Common myeloid progenitor, CD34-positive (primary cell): Measurements from ENCODE around the gene PLCD1.
A peak's percentile ranks its signal among the peaks of the same experiment; 100 is the strongest.

Experiments
- CTCF ChIA-PET: fragments of 350-600 bp; sonication (Branson Sonifier 250); formaldehyde crosslinking; loops from one replicate; lab custom pipeline; 2021; ENCODE audit warnings: antibody characterized with exemption; lab: Charles Lee
- POLR2A ChIA-PET: fragments of 350-600 bp; sonication (Branson Sonifier 250); formaldehyde crosslinking; loops from one replicate; lab custom pipeline; 2021; ENCODE audit warnings: antibody characterized with exemption; lab: Charles Lee
- DNase-seq, 3 donors: peaks; one replicate each; pipeline versions ENCODE4 v3.0.0 to v3.0.0-alpha.2; 2013
- H3K27ac ChIP-seq, 2 experiments: 1 replicate in 1 of 2; 2 replicates in 1 of 2; pipeline ENCODE4 v1.7.0; 2013; ENCODE audit warnings: inconsistent platforms in 2 of 2, low read length in 2 of 2, mild to moderate bottlenecking in 2 of 2, low read depth in 1 of 2, moderate library complexity in 1 of 2; ENCODE audit not compliant: severe bottlenecking in 2 of 2, insufficient read depth in 1 of 2, poor library complexity in 1 of 2
- H3K27me3 ChIP-seq, 5 experiments: replicated peaks in 2 of 5; 1 replicate in 3 of 5; 2 replicates in 2 of 5; pipeline versions ENCODE4 v1.6.1 to v1.7.0; 2013; ENCODE audit warnings: low read length in 4 of 5, mild to moderate bottlenecking in 2 of 5, moderate library complexity in 2 of 5, inconsistent platforms in 1 of 5; ENCODE audit not compliant: insufficient read depth in 5 of 5, control insufficient read depth in 4 of 5
- H3K36me3 ChIP-seq, 4 experiments: 1 replicate in 2 of 4; 2 replicates in 2 of 4; pipeline versions ENCODE4 v1.6.1 to v1.7.0; 2013; ENCODE audit warnings: low read length in 3 of 4, control low read depth in 1 of 4, mild to moderate bottlenecking in 1 of 4; ENCODE audit not compliant: control insufficient read depth in 4 of 4, insufficient read depth in 4 of 4
- H3K4me1 ChIP-seq, 4 experiments: 1 replicate in 3 of 4; 2 replicates in 1 of 4; pipeline versions ENCODE4 v1.6.1 to v1.7.1; 2013; ENCODE audit warnings: low read length in 3 of 4, mild to moderate bottlenecking in 3 of 4, control low read depth in 1 of 4, inconsistent platforms in 1 of 4, moderate library complexity in 1 of 4; ENCODE audit not compliant: control insufficient read depth in 4 of 4, insufficient read depth in 4 of 4; ENCODE audit errors: control extremely low read depth in 1 of 4
- H3K4me3 ChIP-seq, 7 experiments: 1 replicate in 4 of 7; 2 replicates in 3 of 7; pipeline versions ENCODE4 v1.5.1 to v1.7.0; 2013; ENCODE audit warnings: mild to moderate bottlenecking in 7 of 7, low read length in 6 of 7, moderate library complexity in 6 of 7, inconsistent platforms in 2 of 7, low read depth in 2 of 7, control low read depth in 1 of 7; ENCODE audit not compliant: insufficient read depth in 4 of 7, control insufficient read depth in 1 of 7; ENCODE audit errors: extremely low read depth in 1 of 7
- H3K9me3 ChIP-seq, 5 experiments: 1 replicate in 4 of 5; 2 replicates in 1 of 5; pipeline versions ENCODE4 v1.6.1 to v1.7.1; 2013; ENCODE audit warnings: low read length in 4 of 5, mild to moderate bottlenecking in 2 of 5, inconsistent platforms in 1 of 5, low read depth in 1 of 5, moderate library complexity in 1 of 5; ENCODE audit not compliant: control insufficient read depth in 4 of 5, insufficient read depth in 2 of 5; ENCODE audit errors: control extremely low read depth in 1 of 5
- WGBS: methylation state at CpG from one replicate; pipeline ENCODE4 v1.1.5; 2013; ENCODE audit not compliant: insufficient coverage; 5-methylcytosine and 5-hydroxymethylcytosine counted together

Gene PLCD1

DNA sequence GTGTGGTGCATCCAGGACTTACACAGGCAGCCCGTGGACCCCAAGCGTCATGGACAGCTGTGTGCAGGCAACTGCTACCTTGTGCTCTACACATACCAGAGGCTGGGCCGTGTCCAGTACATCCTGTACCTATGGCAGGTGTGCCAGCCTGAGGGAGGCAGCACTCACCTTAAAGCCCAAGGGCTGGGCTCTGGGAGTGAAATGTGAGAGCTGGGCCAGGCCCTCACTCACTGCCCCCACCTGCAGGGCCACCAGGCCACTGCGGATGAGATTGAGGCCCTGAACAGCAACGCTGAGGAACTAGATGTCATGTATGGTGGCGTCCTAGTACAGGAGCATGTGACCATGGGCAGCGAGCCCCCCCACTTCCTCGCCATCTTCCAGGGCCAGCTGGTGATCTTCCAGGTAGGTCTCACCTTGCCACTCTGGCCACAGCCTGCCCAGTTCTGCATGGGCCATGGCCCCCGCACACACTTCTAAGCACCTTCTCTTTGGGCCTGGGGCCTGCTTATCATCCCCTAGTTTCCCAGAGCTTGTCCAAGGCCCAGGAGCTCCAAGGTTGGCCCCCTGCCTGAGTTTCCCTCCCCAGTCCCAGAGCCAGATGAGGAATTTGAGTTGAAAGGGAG is 27.9 kb downstream of the PLCD1 start:
- POLR2A ChIA-PET: no interaction called here
- CTCF ChIA-PET: interaction anchor here (0.5 to 5.6 kb wide), 13 partner anchors 9 to 505 kb away, joined by 3 to 50 read pairs (median 4); no protein-coding TSS in a partner anchor
- peaks cover 3 to 73% (median 43%) of the 10 kb centered on the region in 4 experiments for H3K36me3 ChIP-seq
- no peaks in the 10 kb centered on the region for H3K27me3 ChIP-seq
- H3K4me1 ChIP-seq: peaks cover 0 to 20% (median 11%) of the 10 kb centered on the region in 4 experiments
- H3K9me3 ChIP-seq: no peaks in the 10 kb centered on the region
- H3K27ac ChIP-seq: no peak overlapping the region
- no peak overlapping the region for H3K4me3 ChIP-seq
- peak in 1 of 3 donors; percentile 12 for DNase-seq
- 90% methylated on average over 8 of the region's 9 CpGs for WGBS

DNA sequence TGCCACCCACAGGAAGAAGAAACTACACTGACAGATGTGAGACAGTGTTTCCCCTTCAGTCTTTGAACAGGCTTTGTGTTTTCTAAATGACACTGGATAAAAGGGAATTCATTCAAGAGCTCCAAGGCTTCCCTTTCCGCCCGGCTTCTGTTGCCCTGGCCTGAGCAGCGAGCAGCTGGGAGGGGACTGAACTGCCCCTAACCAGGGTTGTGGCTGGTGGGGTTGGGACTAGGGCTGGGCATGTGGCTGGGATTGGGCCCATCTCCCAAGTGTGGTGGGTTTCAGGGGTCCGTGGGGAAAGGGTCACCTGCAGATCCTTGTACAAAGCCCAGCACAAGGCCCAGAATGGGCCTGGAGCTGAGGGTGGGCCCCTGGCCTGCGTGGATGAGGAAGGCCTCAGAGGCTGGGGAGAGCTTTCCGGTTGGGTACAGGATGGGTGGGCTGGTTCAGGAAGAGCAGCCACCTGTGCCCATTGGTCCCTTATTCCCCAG is 28.4 kb downstream of the PLCD1 start:
- Histone ChIP-seq H3K27ac (no peak overlapping the region), H3K27me3 (no peaks in the 10 kb centered on the region), H3K36me3 (peaks cover 4 to 72% (median 42%) of the 10 kb centered on the region in 4 experiments), H3K4me3 (no peak overlapping the region), H3K4me1 (peaks cover 0 to 20% (median 11%) of the 10 kb centered on the region in 4 experiments), H3K9me3 (no peaks in the 10 kb centered on the region)
- CTCF ChIA-PET: interaction anchor here (0.9 to 5.6 kb wide), 9 partner anchors 14 to 153 kb away, joined by 3 to 50 read pairs (median 5); no protein-coding TSS in a partner anchor
- no peak for DNase-seq
- WGBS: 100% methylated on average over 4 of the region's 6 CpGs
- POLR2A ChIA-PET: no interaction called here

DNA sequence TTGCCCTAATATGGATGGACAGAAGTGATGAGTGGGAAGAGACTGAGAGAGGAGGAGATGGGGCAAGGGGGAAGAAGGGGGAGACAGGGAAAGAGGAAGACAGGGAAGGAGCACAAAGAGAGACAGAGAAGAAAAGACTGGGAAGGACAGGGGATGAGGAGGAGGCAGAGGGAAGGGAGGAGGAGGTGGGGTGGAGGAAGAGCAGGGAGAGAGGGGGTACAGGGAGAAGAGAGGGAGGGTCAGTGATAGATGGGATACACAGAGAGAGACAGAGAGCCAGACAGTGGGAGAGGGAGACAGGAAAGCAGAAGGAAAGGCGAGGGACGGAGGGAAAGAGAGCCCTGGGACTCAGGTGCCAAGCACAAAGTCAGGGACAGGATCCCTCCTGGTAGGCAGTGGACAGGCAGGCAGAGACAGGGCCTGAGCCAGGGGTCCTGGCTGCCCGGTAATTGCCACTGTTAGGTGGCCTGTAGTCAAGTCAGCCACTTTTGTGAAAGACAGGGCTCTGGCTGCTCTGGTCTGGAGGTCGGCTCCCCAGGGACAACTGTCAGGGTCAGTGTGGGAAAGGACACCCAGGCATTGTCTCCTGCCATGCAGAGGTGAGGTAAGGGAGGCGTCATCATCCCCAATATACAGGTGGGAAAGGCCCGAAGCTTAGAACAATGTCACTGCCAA is 29.1 kb downstream of the PLCD1 start:
- Histone ChIP-seq H3K9me3 (no peaks in the 10 kb centered on the region), H3K36me3 (peaks cover 3 to 73% (median 46%) of the 10 kb centered on the region in 4 experiments), H3K27ac (no peak overlapping the region), H3K4me1 (peaks cover 0 to 23% (median 14%) of the 10 kb centered on the region in 4 experiments), H3K4me3 (no peak overlapping the region), H3K27me3 (no peaks in the 10 kb centered on the region)
- 100% methylated on average over 5 of the region's 6 CpGs for WGBS
- POLR2A ChIA-PET: no interaction called here
- CTCF ChIA-PET: interaction anchor here (0.9 to 5.6 kb wide), 5 partner anchors 20 to 145 kb away, joined by 3 to 50 read pairs (median 23); no protein-coding TSS in a partner anchor
- no peak for DNase-seq

DNA sequence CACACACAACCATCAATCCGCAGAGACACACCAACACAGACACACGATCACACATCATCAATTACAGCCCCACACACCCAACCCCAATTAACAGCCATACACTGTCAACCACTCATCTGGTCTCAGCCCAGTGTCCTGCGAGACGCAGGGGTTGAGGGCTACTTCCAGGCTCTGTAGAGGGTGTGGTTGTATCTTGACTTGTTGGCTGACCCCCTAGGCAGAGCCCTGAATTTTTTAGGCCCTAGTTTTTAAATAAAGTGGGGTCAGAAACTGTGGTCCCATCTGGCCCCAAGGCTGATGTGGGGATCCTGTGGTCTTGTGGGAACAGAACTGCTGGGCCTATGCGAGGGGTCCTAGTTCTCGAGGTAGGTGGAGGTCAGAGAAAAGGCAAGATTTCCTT is 29.6 kb downstream of the PLCD1 start:
- no peak for DNase-seq
- peaks cover 0 to 28% (median 16%) of the 10 kb centered on the region in 4 experiments for H3K4me1 ChIP-seq
- ChIA-PET CTCF (no interaction called here), POLR2A (no interaction called here)
- H3K27me3 ChIP-seq: no peaks in the 10 kb centered on the region
- H3K36me3 ChIP-seq: peaks cover 3 to 68% (median 43%) of the 10 kb centered on the region in 4 experiments
- WGBS: 70% methylated on average over 2 of the region's 6 CpGs
- no peak overlapping the region for H3K27ac ChIP-seq
- H3K9me3 ChIP-seq: no peaks in the 10 kb centered on the region
- H3K4me3 ChIP-seq: no peak overlapping the region

DNA sequence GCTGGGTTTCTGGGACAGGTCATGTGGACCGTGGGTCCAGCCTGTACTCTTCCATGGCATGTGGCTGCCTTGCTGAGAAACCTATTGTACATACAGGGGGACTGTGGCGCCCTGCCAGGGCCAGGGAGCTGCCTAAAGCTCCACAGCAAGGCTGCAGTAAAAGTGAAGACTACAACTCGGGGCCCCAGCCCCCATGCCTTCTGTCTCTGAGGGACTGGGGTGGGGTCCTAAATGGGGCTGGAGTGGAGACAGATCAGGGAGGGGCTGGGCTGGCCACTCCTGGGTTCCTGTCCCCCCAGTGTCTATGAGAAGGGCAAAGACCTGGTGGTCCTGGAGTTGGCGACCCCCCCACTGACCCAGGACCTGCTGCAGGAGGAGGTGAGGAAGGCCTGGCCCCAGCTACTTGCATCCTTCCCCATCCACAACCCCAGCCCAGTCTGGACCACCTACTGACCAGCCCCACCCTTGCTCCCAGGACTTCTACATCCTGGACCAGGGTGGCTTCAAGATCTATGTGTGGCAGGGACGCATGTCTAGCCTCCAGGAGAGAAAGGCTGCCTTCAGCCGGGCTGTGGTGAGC is 31.6 kb downstream of the PLCD1 start:
- H3K27ac ChIP-seq: peak overlapping the region in 1 of 2 experiments; percentile 76

DNA sequence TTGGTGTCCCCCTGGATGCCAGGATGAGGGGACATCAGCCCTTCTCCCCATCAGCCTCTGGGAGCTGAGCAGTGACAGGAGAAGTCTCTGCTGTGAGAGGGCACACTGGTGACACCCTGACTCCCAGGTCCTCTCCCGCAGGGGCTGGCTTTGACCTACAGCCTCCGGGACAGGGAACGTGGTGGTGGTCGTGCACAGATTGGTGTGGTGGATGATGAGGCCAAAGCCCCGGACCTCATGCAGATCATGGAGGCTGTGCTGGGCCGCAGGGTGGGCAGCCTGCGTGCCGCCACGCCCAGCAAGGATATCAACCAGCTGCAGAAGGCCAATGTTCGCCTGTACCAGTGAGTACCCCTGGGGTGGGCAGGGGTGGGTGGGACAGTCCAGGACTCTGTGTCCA is 32.1 kb downstream of the PLCD1 start:
- Histone ChIP-seq H3K27me3 (no peaks in the 10 kb centered on the region), H3K9me3 (no peaks in the 10 kb centered on the region), H3K4me1 (peaks cover 0 to 46% (median 28%) of the 10 kb centered on the region in 4 experiments), H3K36me3 (peaks cover 3 to 46% (median 34%) of the 10 kb centered on the region in 4 experiments), H3K27ac (no peak overlapping the region), H3K4me3 (no peak overlapping the region)
- no peak for DNase-seq
- ChIA-PET POLR2A (interaction anchor here (1.1 kb wide), 1 partner anchor 139 kb away, joined by 3 read pairs; the partner anchor contains the start of gene ACAA1), CTCF (interaction anchor here (1.0 to 2.5 kb wide), 14 partner anchors 9 to 482 kb away, joined by 3 to 10 read pairs (median 4); partner anchors contain the start of gene DLEC1)
- 100% methylated on average over 8 of the region's 10 CpGs for WGBS

More for the DNA sequence above, 31.6 kb downstream of the PLCD1 start:
- H3K27me3 ChIP-seq: no peaks in the 10 kb centered on the region
- H3K4me1 ChIP-seq: peaks cover 0 to 46% (median 28%) of the 10 kb centered on the region in 4 experiments
- peak overlapping the region in 1 of 7 experiments; percentile 67 for H3K4me3 ChIP-seq
- ChIA-PET POLR2A (no interaction called here), CTCF (interaction anchor here (1.0 to 2.5 kb wide), 10 partner anchors 9 to 80 kb away, joined by 3 to 10 read pairs (median 4); partner anchors contain the start of gene DLEC1)
- H3K36me3 ChIP-seq: peaks cover 3 to 50% (median 38%) of the 10 kb centered on the region in 4 experiments
- no peak for DNase-seq
- no peaks in the 10 kb centered on the region for H3K9me3 ChIP-seq
- WGBS: 96% methylated on average over 4 of the region's 6 CpGs
